H1 (cell line): ENCODE measurements around the gene SRP9.

ENCODE experiments used
- ATF2 ChIP-seq: IDR thresholded peaks from 2 replicates; pipeline ENCODE4 v1.6.1; 2012; ENCODE audit warnings: low read length, inconsistent platforms
- CTCF ChIP-seq, 3 experiments: IDR thresholded peaks; 1 replicate in 2 of 3; 2 replicates in 1 of 3; pipeline versions ENCODE4 v1.5.1 to v1.6.1; 2011; ENCODE audit warnings: low read length in 3 of 3, mild to moderate bottlenecking in 3 of 3, inconsistent platforms in 2 of 3, low read depth in 1 of 3, moderate library complexity in 1 of 3; ENCODE audit not compliant: insufficient read depth in 1 of 3; ENCODE audit errors: control extremely low read depth in 1 of 3
- GABPA ChIP-seq: IDR thresholded peaks from 2 replicates; pipeline ENCODE4 v1.6.1; 2011; ENCODE audit warnings: mild to moderate bottlenecking, low read length, moderate library complexity, borderline replicate concordance; ENCODE audit not compliant: insufficient read depth
- POLR2A ChIP-seq, 2 experiments: IDR thresholded peaks; 1 replicate in 1 of 2; 2 replicates in 1 of 2; pipeline ENCODE4 v1.6.1; 2011; ENCODE audit warnings: low read depth in 2 of 2, low read length in 2 of 2, mild to moderate bottlenecking in 2 of 2; ENCODE audit errors: control extremely low read depth in 1 of 2
- SP1 ChIP-seq: IDR thresholded peaks from 2 replicates; pipeline ENCODE4 v1.6.1; 2011; ENCODE audit warnings: low read depth, low read length
- SP4 ChIP-seq: IDR thresholded peaks from 2 replicates; pipeline ENCODE4 v1.6.1; 2012; ENCODE audit warnings: low read length, inconsistent platforms

GRCh38 chr1:225824533-225824941, 46.9 kb downstream of the SRP9 start:
- no peak for TF ChIP-seq SP4
- no peak for TF ChIP-seq ATF2
- no peak for TF ChIP-seq SP1
- no peak; a peak in 1 of 4 replicates for TF ChIP-seq CTCF (IDR thresholded peaks at IDR 0.05; ENCODE audit: control extremely low read depth in 1 of 3, insufficient read depth in 1 of 3, low read depth in 1 of 3, low read length in 3 of 3)
- no peak for TF ChIP-seq GABPA
- TF ChIP-seq POLR2A (IDR thresholded peaks at IDR 0.05; ENCODE audit: control extremely low read depth in 1 of 2, low read depth in 2 of 2, low read length in 2 of 2), result no peak
